SK-N-MC (cell line): Measurements from ENCODE around the gene ST6GALNAC2.

Source experiments
- DNase-seq: peaks from one replicate; pipeline ENCODE4 v3.0.0-alpha.2; 2011; ENCODE audit warnings: low read depth, low spot score
- H3K27ac ChIP-seq: fragments of 200-600 bp; sonication (generic); 2 replicates; pipeline ENCODE4 v1.5.1; 2016; ENCODE audit warnings: mixed run types
- H3K36me3 ChIP-seq: fragments of 200-600 bp; sonication (generic); 2 replicates; pipeline ENCODE4 v1.6.1; 2017; ENCODE audit warnings: antibody characterized with exemption, low read length, mixed read lengths; ENCODE audit not compliant: insufficient read depth
- H3K4me3 ChIP-seq: fragments of 200-600 bp; sonication (generic); 2 replicates; pipeline ENCODE4 v1.5.1; 2016
- H3K9ac ChIP-seq: fragments of 200-600 bp; sonication (generic); 2 replicates; pipeline ENCODE4 v1.8.0; 2017; ENCODE audit warnings: mixed run types, mixed read lengths; ENCODE audit not compliant: insufficient read length
- H3K9me3 ChIP-seq: fragments of 200-600 bp; sonication (generic); 2 replicates; pipeline ENCODE4 v1.6.1; 2017; ENCODE audit warnings: low read depth, mild to moderate bottlenecking, antibody characterized with exemption, low read length, moderate library complexity, mixed read lengths
- EZH2 ChIP-seq: fragments of 200-600 bp; sonication (generic); IDR thresholded peaks from one replicate; pipeline ENCODE4 v1.6.1; 2017; ENCODE audit warnings: antibody characterized with exemption
- FOXP2 ChIP-seq: optimal IDR thresholded peaks from 2 replicates; pipeline ENCODE3; 2011; ENCODE audit warnings: mild to moderate bottlenecking, moderate library complexity; ENCODE audit not compliant: insufficient read depth; ENCODE audit errors: extremely low read length, control extremely low read depth
- POLR2AphosphoS5 ChIP-seq: IDR thresholded peaks from 2 replicates; pipeline ENCODE4 v1.6.1; 2012; ENCODE audit warnings: mild to moderate bottlenecking, low read depth, low read length, borderline replicate concordance

Gene ST6GALNAC2

DNA sequence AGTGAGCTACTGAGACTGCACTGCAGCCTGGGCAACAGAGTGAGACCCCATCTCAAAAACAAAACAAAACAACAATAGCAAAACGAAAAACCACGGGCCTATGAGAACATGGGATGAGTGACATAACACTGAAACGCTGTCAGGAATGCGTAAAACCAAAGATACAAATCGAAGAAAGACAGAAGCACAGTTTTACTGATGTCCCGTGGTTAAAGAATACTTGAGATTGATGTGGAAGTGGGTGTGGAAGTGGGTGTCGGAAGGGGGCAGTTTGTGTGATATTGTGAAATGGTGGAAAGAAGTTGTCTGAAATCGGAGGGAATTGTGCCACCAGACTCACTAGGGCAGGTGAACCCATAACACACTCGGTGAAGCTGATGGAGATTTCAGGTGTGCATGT, 9.5 kb downstream of the ST6GALNAC2 start:
- H3K9me3 ChIP-seq, result no peaks in the 10 kb centered on the region

DNA sequence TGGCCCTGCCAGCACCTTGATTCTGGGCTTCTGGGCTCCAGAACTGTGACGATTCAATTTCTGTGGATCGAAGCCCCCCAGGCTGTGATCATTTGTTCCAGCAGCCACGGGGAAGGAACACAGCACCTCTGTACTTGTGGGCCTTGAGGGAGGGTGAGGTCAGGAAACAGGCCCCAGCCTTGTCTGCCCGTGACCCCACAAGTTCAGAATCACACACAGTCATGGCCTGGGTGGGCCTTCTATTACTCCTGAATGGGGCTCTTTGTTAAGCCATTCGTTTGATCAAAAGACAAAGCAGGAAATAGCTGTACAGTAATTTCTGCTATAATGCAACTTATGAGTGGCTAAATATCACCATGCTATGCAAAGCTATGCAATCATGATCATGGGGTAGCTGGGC, 10.1 kb downstream of the ST6GALNAC2 start:
- H3K4me3 ChIP-seq, result no peak overlapping the region
- H3K36me3 ChIP-seq, result no peaks in the 10 kb centered on the region
- TF ChIP-seq FOXP2 (no peak), POLR2AphosphoS5 (no peak), EZH2 (no peak)
- H3K9me3 ChIP-seq, result no peaks in the 10 kb centered on the region
- H3K9ac ChIP-seq, result no peak overlapping the region
- no peak for DNase-seq
- H3K27ac ChIP-seq, result no peak overlapping the region

More for the DNA sequence above, 9.5 kb downstream of the ST6GALNAC2 start:
- Histone ChIP-seq H3K9ac (no peak overlapping the region), H3K4me3 (no peak overlapping the region), H3K27ac (no peak overlapping the region), H3K36me3 (no peaks in the 10 kb centered on the region)
- no peak for DNase-seq
- TF ChIP-seq POLR2AphosphoS5 (no peak), EZH2 (no peak), FOXP2 (no peak)

DNA sequence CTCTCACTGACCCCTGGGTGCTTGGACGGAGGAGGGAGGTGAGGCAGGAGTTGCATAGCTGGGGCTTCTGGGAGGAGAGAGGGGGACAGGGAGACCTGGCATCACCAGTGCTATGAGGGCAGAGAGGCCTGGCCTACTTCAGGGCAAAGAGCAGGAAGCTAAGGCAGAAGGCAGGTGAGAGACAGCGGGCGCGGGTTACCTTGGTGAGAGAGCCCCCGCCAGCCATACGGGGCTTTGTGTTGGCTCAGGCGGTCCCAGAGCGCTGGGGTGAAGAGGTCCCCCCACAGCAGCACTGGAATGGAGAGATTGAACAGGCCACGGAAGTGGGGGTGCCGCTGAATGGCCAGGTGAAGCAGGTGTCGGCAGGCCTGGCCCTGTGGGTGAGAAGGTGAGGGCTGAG, 11.5 kb downstream of the ST6GALNAC2 start:
- H3K4me3 ChIP-seq, result no peak overlapping the region
- no peak overlapping the region for H3K9ac ChIP-seq
- TF ChIP-seq POLR2AphosphoS5 (no peak), EZH2 (no peak), FOXP2 (no peak)
- H3K27ac ChIP-seq, result no peak overlapping the region
- no peaks in the 10 kb centered on the region for H3K9me3 ChIP-seq
- no peak for DNase-seq
- H3K36me3 ChIP-seq, result no peaks in the 10 kb centered on the region

DNA sequence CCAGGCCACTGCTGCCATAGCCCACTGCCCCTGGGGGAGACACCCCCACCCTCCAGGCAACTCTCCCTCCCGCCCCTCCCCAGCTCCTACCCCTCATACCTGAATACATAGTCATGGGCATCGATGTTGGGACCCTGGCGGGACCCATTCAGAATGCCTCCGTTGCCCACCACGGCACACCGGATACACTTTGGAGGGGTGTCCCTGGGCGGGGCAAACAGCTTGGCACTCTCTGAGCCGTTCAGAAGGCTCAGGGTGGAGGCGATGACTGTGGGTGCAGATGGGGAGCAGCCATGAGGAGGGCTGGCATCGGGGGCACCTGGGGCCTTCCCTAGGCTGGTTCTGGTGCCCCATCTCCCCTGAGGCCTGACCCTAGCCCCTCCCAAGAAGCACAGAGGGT, 12.6 kb downstream of the ST6GALNAC2 start:
- no peak for DNase-seq
- no peaks in the 10 kb centered on the region for H3K9me3 ChIP-seq
- H3K27ac ChIP-seq, result no peak overlapping the region
- H3K36me3 ChIP-seq, result no peaks in the 10 kb centered on the region
- TF ChIP-seq EZH2 (no peak), FOXP2 (no peak), POLR2AphosphoS5 (no peak)
- no peak overlapping the region for H3K9ac ChIP-seq
- no peak overlapping the region for H3K4me3 ChIP-seq

DNA sequence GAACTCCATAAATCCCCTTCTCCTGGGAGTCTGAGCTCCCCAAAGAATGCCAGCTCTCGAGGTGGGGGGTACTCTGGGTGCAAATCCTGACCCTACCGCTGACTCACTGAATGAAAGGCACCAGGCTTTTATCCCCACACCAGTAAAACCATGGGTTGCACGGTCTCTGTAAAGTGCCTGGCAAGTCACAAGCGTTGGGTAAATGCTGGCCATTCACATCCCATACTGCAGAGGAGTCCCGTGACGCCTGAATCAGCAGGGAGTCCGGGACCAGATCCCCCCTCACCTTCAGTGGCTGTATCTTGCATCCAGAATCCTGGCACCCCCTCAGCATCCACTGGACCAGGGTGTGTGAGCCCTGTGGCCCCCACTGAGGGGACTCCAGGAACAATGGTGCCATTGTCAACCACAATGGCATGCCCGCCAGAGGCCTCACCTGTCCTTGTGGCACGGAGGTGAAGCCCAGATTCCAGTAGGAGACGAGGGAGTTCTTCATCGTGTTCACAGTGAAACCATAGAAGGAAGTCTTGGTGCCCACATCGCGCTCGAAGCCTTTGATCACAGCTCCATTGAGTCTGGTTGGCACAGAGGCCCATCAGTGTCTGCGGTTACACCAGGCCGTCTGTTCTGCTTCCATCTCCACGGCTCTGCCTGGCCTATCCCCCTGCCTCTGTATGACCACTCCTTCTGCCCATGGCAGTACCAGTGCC, 13.3 kb downstream of the ST6GALNAC2 start:
- Histone ChIP-seq H3K4me3 (no peak overlapping the region), H3K27ac (no peak overlapping the region), H3K9me3 (no peaks in the 10 kb centered on the region), H3K36me3 (no peaks in the 10 kb centered on the region), H3K9ac (no peak overlapping the region)
- no peak for DNase-seq
- TF ChIP-seq POLR2AphosphoS5 (no peak), EZH2 (no peak), FOXP2 (no peak)

DNA sequence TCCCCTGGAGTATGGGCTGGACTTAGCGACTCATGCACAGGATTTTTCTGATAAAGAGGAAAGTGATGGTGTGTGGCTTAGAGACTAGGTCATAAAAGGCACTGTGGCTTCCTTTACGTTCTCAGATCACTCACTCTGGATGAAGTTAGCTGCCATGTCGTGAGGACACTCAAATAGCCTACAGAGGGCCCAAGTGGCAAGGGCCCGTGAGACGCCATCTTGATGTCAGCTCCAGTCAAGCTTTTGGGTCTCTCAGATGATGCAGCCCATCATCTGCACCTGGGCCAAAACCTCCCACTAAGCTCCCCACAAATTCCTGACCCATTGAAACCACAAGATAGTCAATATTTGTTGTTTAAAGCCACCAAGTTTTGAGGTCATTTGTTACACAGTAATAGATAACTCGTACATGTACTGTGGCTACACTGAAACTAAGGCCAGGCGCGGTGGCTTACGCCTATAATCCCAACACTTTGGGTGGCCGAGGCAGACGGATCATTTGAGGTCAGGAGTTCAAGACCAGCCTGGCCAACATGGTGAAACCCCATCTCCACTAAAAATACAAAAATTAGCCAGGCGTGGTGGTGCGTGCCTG, 14.7 kb downstream of the ST6GALNAC2 start:
- no peaks in the 10 kb centered on the region for H3K9me3 ChIP-seq
- no peak for DNase-seq
- no peak overlapping the region for H3K4me3 ChIP-seq
- no peak for TF ChIP-seq EZH2
- TF ChIP-seq POLR2AphosphoS5, result no peak
- no peak for TF ChIP-seq FOXP2
- no peak overlapping the region for H3K9ac ChIP-seq
- peaks cover 3% of the 10 kb centered on the region; the same call in 1 of the 2 replicates for H3K36me3 ChIP-seq
- no peak overlapping the region for H3K27ac ChIP-seq

DNA sequence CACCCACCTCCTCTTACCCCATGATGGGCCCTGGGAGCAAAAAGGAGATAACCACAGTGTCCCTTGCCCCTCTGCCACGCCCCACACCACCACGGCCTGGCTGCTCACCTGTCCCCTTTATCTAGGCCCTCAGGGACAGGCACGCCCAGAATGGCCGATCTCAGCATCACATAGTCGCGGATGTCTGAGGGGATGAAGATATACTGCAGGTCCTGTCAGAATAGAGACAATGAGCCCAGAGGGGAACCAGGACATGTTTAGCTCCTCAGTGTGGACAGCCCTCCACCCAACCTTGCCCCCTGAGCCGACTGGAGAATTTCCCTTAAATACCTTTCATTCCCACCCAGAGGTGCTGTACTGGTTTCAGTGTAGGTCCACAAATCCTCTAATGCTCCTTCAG, 15.2 kb downstream of the ST6GALNAC2 start:
- Histone ChIP-seq H3K9ac (no peak overlapping the region), H3K4me3 (no peak overlapping the region), H3K9me3 (no peaks in the 10 kb centered on the region), H3K27ac (no peak overlapping the region), H3K36me3 (peaks cover 8% of the 10 kb centered on the region)
- no peak for DNase-seq
- TF ChIP-seq FOXP2 (no peak), EZH2 (no peak), POLR2AphosphoS5 (no peak)

DNA sequence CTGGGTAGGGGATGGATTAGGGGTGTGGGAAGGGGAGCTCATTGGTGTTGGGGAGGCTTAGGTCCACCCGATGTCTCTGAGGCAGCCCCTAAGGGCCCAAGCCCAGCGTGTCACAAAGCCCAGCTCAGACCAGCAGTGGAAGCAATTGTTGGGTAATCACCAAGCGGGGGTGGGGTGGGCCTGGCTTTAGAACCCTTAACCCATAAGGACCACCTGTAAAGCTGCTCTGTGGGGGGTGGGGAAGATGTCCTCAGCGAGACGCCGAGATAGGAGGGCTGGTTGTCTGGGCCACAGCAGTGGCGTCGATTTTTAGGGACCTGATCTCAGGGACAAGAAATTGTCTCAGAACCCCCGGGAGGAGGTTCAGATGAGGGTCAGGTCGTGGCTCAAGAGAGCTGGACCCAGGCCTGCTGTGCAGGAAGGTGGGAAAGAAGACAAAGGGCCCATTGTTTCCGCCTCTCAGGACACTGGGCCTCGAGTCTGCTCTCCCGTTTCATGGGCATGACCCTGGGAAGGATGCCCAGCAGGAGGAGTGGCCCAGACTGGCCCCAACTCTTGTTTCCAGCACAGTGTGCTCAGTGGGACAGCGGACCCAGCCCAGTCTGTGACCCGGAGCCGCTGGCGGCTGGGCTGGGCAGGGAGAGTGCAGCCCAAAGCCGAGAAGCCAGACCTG, 15.9 kb downstream of the ST6GALNAC2 start:
- Histone ChIP-seq H3K27ac (no peak overlapping the region), H3K9ac (no peak overlapping the region), H3K9me3 (no peaks in the 10 kb centered on the region), H3K4me3 (no peak overlapping the region), H3K36me3 (peaks cover 14% of the 10 kb centered on the region)
- no peak for DNase-seq
- no peak for TF ChIP-seq FOXP2
- no peak for TF ChIP-seq POLR2AphosphoS5
- no peak for TF ChIP-seq EZH2

DNA sequence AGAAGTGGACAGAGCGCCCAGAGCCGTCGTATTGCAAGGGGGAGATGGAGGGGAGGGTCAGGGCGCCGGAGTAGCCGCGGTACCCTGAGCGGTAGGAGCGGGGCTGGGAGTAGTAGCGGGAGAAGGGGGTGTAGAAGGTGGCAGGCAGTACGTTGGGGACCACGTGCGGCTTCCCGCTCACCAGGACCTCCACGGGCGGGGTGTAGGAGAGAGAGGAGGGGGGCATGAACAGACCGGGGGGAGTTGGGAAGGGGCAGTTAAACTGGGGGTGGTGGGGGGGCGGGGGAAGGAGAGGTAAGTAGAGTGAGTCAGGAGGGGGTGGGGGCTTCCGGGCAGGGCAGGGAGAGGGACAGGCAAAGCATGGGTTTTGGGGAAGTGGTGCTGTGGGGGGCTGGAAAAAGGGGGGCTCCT, 16.8 kb downstream of the ST6GALNAC2 start:
- Histone ChIP-seq H3K27ac (no peak overlapping the region), H3K9me3 (no peaks in the 10 kb centered on the region), H3K36me3 (peaks cover 19% of the 10 kb centered on the region), H3K9ac (no peak overlapping the region), H3K4me3 (no peak overlapping the region)
- TF ChIP-seq FOXP2, result no peak
- no peak for TF ChIP-seq EZH2
- no peak for TF ChIP-seq POLR2AphosphoS5
- no peak for DNase-seq
